K562 (cell line): Measurements from ENCODE around the gene CUEDC2. TPM values are rescaled to one million over a fixed set of nuclear protein-coding genes. Genes with fewer than 3 reads are reported as not detected.

Experiments used
- POU5F1 ChIP-seq: fragments of 150-350 bp; IDR thresholded peaks from 2 replicates; pipeline ENCODE4 v1.6.1; 2014; ENCODE audit warnings: borderline replicate concordance, low read length, low read depth, mild to moderate bottlenecking; ENCODE audit not compliant: partially characterized antibody
- SAFB2 ChIP-seq: fragments of 200-400 bp; formaldehyde crosslinking; IDR thresholded peaks from 2 replicates; pipeline ENCODE4 v1.6.1; 2018; ENCODE audit warnings: borderline replicate concordance, low read length, low read depth, moderate library complexity; ENCODE audit not compliant: severe bottlenecking
- SREBF1 ChIP-seq: fragments of 150-350 bp; IDR thresholded peaks from 2 replicates; pipeline ENCODE4 v1.6.1; 2014; ENCODE audit warnings: antibody characterized with exemption, low read depth, low read length, borderline replicate concordance
- SUPT5H ChIP-seq: fragments of 450-650 bp; IDR thresholded peaks from 2 replicates; pipeline ENCODE4 v1.6.1; 2016
- TAF1 ChIP-seq: IDR thresholded peaks from 2 replicates; pipeline ENCODE4 v1.6.1; 2011; ENCODE audit warnings: mild to moderate bottlenecking, low read length, moderate library complexity; ENCODE audit not compliant: insufficient read depth, control insufficient read depth, severe bottlenecking; ENCODE audit errors: extremely low read depth
- TEAD1 ChIP-seq, 2 experiments: fragments of 450-650 bp in 1 of 2; sonication (generic) in 1 of 2; formaldehyde crosslinking; IDR thresholded peaks; 2 replicates each; pipeline versions ENCODE4 v1.4.0 to v1.8.0; 2020 to 2022; ENCODE audit warnings: mild to moderate bottlenecking in 2 of 2, missing genetic modification reagents in 1 of 2
- ZNF124 ChIP-seq: sonication (generic); formaldehyde crosslinking; IDR thresholded peaks from 2 replicates; pipeline ENCODE4 v1.8.1; 2022; ENCODE audit warnings: missing genetic modification reagents
- polyA plus RNA-seq, 8 experiments: library from polyadenylated mRNA; depleted of rRNA in 4 of 8; stranded (reverse) in 5 of 8; unstranded in 3 of 8; fragments of >200 nt; fragmentation: Nextera tagmentation in 2 of 8; fragmentation: Illumina TruSeq in 1 of 8; extraction: Ambion mirVana in 2 of 8; extraction: Trizol in 1 of 8; gene quantifications; 2 replicates each; pipeline versions ENCODE4 v1.2.1 to v1.2.3, GENCODE V29; 2011 to 2014; ENCODE audit warnings: inconsistent platforms in 1 of 8, missing spikeins in 1 of 8
- total RNA-seq, 7 experiments: library from RNA; depleted of rRNA in 6 of 7; stranded (reverse); fragments of >200 nt in 6 of 7; fragmentation: Illumina TruSeq in 2 of 7; extraction: Trizol in 2 of 7; gene quantifications; 2 replicates each; pipeline versions ENCODE4 v1.2.1 to v1.2.3, GENCODE V29; 2011 to 2021; ENCODE audit warnings: low replicate concordance in 1 of 7
- TF ChIP-seq, protein P1 (sequence below): fragments of 250-450 bp; sonication (Bioruptor Pico); IDR thresholded peaks from 2 replicates; pipeline ENCODE4 v1.4.0; 2020
- TF ChIP-seq, protein P2 (sequence below): fragments of 450-650 bp; IDR thresholded peaks from 2 replicates; pipeline ENCODE4 v1.6.1; 2016; ENCODE audit warnings: mild to moderate bottlenecking, moderate library complexity

Gene CUEDC2
- total and polyA plus RNA-seq, 9 of the 15 experiments (the other 6 are each of a cell fraction or from before 2014, with no cell fraction given): 8.5 to 48.9 (median 27.4) TPM

DNA sequence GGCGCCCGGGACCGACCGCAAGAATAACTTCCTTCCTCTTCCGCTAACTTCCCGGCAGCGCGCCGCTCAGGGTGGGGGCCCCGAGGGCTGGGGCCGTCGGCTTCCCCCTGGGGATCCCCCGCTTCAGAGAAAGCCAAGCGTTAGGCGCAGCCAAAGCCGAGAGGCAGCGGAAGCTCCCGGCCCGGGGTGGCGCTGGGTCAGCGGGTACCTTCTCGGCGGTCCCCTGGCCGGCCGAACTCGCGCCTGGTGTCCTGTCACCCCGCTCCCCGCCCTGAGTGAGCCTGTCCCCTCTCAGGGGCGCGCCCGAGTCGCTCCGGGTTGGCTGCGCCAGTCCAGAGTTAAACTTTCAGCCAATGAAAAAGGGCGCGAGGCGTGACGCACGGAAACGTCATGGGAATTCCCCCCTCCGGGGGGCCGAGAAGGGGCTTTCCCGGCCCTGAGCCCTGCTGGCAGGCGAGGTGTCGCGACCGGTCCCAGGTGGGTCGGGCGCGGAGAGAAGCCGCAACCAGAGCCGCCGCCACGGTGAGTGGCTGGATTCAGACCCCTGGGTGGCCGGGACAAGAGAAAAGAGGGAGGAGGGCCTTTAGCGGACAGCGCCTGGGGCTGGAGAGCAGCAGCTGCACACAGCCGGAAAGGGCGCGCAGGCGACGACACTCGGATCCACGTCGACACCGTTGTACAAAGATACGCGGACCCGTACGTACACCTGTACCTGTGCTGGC is 38.1 kb downstream of the CUEDC2 start (continued):
- TF ChIP-seq POU5F1 (no peak), TEAD1 (CRISPR knock-in tag; IDR thresholded peaks at IDR 0.05) (no peak), SREBF1 (no peak), TAF1 (no peak), SAFB2 (no peak), ZNF124 (CRISPR knock-in tag) (no peak), SUPT5H (peak; percentile 44; the same call in 1 of the 2 replicates)
- TF ChIP-seq, protein P1, sequence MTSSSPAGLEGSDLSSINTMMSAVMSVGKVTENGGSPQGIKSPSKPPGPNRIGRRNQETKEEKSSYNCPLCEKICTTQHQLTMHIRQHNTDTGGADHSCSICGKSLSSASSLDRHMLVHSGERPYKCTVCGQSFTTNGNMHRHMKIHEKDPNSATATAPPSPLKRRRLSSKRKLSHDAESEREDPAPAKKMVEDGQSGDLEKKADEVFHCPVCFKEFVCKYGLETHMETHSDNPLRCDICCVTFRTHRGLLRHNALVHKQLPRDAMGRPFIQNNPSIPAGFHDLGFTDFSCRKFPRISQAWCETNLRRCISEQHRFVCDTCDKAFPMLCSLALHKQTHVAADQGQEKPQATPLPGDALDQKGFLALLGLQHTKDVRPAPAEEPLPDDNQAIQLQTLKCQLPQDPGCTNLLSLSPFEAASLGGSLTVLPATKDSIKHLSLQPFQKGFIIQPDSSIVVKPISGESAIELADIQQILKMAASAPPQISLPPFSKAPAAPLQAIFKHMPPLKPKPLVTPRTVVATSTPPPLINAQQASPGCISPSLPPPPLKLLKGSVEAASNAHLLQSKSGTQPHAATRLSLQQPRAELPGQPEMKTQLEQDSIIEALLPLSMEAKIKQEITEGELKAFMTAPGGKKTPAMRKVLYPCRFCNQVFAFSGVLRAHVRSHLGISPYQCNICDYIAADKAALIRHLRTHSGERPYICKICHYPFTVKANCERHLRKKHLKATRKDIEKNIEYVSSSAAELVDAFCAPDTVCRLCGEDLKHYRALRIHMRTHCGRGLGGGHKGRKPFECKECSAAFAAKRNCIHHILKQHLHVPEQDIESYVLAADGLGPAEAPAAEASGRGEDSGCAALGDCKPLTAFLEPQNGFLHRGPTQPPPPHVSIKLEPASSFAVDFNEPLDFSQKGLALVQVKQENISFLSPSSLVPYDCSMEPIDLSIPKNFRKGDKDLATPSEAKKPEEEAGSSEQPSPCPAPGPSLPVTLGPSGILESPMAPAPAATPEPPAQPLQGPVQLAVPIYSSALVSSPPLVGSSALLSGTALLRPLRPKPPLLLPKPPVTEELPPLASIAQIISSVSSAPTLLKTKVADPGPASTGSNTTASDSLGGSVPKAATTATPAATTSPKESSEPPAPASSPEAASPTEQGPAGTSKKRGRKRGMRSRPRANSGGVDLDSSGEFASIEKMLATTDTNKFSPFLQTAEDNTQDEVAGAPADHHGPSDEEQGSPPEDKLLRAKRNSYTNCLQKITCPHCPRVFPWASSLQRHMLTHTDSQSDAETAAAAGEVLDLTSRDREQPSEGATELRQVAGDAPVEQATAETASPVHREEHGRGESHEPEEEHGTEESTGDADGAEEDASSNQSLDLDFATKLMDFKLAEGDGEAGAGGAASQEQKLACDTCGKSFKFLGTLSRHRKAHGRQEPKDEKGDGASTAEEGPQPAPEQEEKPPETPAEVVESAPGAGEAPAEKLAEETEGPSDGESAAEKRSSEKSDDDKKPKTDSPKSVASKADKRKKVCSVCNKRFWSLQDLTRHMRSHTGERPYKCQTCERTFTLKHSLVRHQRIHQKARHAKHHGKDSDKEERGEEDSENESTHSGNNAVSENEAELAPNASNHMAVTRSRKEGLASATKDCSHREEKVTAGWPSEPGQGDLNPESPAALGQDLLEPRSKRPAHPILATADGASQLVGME (CRISPR knock-in tag): no peak
- TF ChIP-seq, protein P2, sequence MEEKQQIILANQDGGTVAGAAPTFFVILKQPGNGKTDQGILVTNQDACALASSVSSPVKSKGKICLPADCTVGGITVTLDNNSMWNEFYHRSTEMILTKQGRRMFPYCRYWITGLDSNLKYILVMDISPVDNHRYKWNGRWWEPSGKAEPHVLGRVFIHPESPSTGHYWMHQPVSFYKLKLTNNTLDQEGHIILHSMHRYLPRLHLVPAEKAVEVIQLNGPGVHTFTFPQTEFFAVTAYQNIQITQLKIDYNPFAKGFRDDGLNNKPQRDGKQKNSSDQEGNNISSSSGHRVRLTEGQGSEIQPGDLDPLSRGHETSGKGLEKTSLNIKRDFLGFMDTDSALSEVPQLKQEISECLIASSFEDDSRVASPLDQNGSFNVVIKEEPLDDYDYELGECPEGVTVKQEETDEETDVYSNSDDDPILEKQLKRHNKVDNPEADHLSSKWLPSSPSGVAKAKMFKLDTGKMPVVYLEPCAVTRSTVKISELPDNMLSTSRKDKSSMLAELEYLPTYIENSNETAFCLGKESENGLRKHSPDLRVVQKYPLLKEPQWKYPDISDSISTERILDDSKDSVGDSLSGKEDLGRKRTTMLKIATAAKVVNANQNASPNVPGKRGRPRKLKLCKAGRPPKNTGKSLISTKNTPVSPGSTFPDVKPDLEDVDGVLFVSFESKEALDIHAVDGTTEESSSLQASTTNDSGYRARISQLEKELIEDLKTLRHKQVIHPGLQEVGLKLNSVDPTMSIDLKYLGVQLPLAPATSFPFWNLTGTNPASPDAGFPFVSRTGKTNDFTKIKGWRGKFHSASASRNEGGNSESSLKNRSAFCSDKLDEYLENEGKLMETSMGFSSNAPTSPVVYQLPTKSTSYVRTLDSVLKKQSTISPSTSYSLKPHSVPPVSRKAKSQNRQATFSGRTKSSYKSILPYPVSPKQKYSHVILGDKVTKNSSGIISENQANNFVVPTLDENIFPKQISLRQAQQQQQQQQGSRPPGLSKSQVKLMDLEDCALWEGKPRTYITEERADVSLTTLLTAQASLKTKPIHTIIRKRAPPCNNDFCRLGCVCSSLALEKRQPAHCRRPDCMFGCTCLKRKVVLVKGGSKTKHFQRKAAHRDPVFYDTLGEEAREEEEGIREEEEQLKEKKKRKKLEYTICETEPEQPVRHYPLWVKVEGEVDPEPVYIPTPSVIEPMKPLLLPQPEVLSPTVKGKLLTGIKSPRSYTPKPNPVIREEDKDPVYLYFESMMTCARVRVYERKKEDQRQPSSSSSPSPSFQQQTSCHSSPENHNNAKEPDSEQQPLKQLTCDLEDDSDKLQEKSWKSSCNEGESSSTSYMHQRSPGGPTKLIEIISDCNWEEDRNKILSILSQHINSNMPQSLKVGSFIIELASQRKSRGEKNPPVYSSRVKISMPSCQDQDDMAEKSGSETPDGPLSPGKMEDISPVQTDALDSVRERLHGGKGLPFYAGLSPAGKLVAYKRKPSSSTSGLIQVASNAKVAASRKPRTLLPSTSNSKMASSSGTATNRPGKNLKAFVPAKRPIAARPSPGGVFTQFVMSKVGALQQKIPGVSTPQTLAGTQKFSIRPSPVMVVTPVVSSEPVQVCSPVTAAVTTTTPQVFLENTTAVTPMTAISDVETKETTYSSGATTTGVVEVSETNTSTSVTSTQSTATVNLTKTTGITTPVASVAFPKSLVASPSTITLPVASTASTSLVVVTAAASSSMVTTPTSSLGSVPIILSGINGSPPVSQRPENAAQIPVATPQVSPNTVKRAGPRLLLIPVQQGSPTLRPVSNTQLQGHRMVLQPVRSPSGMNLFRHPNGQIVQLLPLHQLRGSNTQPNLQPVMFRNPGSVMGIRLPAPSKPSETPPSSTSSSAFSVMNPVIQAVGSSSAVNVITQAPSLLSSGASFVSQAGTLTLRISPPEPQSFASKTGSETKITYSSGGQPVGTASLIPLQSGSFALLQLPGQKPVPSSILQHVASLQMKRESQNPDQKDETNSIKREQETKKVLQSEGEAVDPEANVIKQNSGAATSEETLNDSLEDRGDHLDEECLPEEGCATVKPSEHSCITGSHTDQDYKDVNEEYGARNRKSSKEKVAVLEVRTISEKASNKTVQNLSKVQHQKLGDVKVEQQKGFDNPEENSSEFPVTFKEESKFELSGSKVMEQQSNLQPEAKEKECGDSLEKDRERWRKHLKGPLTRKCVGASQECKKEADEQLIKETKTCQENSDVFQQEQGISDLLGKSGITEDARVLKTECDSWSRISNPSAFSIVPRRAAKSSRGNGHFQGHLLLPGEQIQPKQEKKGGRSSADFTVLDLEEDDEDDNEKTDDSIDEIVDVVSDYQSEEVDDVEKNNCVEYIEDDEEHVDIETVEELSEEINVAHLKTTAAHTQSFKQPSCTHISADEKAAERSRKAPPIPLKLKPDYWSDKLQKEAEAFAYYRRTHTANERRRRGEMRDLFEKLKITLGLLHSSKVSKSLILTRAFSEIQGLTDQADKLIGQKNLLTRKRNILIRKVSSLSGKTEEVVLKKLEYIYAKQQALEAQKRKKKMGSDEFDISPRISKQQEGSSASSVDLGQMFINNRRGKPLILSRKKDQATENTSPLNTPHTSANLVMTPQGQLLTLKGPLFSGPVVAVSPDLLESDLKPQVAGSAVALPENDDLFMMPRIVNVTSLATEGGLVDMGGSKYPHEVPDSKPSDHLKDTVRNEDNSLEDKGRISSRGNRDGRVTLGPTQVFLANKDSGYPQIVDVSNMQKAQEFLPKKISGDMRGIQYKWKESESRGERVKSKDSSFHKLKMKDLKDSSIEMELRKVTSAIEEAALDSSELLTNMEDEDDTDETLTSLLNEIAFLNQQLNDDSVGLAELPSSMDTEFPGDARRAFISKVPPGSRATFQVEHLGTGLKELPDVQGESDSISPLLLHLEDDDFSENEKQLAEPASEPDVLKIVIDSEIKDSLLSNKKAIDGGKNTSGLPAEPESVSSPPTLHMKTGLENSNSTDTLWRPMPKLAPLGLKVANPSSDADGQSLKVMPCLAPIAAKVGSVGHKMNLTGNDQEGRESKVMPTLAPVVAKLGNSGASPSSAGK: peak; percentile 60
